ENCODE data around the gene R3HDM4.
"Not testable (repeated sequence)": the region's sequence is repeated elsewhere in the genome, so short reads cannot be mapped to it uniquely, and the experiment has no call there.

Gene R3HDM4

DNA sequence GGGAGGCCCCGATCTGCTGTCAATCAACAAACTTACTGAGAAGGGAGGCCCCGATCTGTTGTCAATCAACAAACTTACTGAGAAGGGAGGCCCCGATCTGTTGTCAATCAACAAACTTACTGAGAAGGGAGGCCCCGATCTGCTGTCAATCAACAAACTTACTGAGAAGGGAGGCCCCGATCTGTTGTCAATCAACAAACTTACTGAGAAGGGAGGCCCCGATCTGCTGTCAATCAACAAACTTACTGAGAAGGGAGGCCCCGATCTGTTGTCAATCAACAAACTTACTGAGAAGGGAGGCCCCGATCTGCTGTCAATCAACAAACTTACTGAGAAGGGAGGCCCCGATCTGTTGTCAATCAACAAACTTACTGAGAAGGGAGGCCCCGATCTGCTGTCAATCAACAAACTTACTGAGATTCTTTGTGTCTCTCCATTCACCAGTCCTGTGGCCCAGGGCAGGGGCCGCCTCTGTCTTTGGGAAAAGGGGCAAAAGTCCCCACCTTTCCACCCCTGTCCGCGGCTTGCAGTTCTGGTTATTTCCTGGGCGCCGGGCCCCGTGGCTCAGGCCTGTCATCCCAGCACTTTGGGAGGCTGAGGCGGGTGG, 59.3 kb downstream of the R3HDM4 start:
- not testable (repeated sequence) for DNase-seq

- no peak for DNase-seq
Measured at GRCh38 chr19:853014-853585, 59.9 kb downstream of the R3HDM4 start.

GRCh38 chr19:852136-853013, 60.6 kb downstream of the R3HDM4 start, which contains the start of gene ELANE:
Gene ELANE (plus strand): TSS chr19:852303. CDS start chr19:852329, 26 bp downstream.
- no peak for DNase-seq

DNA sequence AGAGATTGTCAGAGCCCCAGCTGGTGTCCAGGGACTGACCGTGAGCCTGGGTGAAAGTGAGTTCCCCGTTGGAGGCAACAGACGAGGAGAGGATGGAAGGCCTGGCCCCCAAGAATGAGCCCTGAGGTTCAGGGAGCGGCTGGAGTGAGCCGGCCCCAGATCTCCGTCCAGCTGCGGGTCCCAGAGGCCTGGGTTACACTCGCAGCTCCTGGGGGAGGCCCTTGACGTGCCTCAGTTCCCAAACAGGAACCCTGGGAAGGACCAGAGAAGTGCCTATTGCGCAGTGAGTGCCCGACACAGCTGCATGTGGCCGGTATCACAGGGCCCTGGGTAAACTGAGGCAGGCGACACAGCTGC, 62.1 kb downstream of the R3HDM4 start:
- no peak for DNase-seq

DNA sequence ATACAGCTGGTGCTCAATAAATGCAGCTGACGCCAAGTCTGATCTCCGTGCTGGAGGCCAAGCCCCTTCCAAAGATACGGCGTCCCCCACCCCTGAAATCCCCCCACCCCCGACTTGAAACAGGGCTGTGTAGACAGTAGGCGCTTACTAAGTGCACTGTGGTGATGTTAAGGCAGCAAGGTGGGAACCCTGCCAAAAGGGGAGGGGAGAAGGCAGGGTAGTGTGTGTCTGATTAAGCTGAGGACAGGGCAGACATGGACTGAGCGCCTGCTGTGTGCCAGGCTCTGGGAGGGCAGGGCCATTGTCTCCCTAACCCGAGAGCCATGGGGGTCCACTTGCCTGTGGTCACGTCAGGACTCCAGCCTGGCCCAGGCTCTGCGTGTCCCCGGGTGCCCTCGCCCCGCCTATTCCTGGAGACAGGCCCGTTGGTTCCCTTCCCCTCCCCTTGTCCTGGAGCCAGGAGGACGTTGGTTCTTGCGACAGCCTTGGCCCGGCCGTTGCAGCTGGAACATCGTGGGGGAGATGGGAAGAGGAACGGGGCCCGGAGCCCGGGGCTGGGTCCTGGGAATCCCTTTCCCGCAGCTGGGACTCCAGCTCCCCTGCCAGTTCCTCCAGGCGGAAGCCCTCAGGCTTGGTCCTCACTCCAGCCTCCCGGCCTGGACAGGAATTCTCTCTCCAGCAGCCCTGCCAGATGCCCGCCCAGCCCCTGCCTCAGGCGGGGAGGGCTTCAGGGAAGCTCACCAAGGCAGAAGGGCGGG, 62.6 kb downstream of the R3HDM4 start:
- DNase-seq = no peak

- DNase-seq = not testable (repeated sequence)
Measured at GRCh38 chr19:849195-849594, 63.8 kb downstream of the R3HDM4 start.

DNA sequence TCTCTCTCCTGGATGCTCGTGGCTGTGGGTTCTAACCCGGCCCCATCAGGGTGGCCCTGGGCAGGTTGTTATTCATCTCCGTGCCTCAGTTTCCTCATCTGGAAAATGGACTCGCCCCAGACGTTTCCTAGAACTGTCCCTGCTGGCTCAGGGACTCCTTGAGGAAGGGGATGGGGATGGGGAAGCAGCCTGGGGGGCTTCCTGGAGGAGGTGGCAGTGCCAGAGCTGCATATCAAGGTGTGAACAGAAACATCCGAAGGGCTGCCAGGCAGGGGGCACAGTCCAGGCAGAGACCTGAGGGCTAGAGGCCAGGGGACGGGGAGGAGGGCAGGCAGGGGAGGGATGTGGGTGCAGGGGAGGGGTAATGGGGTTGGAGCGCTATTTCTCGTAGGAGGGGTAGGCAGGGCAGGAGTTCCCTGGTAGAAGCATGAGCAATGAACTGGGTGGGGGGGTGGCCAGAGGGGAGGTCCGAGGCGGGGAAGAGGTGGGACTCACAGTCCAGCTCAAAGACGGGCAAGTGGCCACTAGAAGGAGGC, 64.6 kb downstream of the R3HDM4 start:
- DNase-seq = no peak

Measured in NCI-H1694 (cell line).